Measurements from ENCODE around the gene GALNT2.

DNA sequence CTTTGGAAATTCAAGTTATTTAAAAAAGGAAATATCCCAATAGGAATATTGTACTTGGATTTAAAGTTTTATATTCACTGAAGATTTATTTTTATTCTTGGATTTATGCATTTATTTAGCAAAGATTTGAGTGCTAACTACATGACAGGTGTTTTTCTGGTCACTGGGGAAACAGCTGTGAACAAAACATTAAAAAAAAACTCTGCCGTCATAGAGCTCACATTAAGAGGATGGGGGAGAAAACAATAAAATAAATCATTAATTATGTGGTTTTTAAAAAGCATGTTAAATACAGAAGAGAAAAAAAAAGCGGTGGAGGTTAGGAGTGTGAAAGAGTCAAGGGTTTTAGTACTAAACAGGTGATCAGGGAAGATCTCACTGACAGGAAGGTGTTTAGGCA, 149.9 kb downstream of the GALNT2 start:
- TF ChIP-seq EZH2 (IDR thresholded peaks at IDR 0.05; ENCODE audit: low read depth, unreplicated experiment), result no peak
- TF ChIP-seq, protein P1, sequence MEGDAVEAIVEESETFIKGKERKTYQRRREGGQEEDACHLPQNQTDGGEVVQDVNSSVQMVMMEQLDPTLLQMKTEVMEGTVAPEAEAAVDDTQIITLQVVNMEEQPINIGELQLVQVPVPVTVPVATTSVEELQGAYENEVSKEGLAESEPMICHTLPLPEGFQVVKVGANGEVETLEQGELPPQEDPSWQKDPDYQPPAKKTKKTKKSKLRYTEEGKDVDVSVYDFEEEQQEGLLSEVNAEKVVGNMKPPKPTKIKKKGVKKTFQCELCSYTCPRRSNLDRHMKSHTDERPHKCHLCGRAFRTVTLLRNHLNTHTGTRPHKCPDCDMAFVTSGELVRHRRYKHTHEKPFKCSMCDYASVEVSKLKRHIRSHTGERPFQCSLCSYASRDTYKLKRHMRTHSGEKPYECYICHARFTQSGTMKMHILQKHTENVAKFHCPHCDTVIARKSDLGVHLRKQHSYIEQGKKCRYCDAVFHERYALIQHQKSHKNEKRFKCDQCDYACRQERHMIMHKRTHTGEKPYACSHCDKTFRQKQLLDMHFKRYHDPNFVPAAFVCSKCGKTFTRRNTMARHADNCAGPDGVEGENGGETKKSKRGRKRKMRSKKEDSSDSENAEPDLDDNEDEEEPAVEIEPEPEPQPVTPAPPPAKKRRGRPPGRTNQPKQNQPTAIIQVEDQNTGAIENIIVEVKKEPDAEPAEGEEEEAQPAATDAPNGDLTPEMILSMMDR (conservative IDR thresholded peaks at IDR 0.05; ENCODE audit: low read depth in 2 of 2), result no peak
- no peak for TF ChIP-seq ZNF331 (CRISPR knock-in tag; IDR thresholded peaks at IDR 0.05; ENCODE audit: low read depth)
- TF ChIP-seq, protein P2, sequence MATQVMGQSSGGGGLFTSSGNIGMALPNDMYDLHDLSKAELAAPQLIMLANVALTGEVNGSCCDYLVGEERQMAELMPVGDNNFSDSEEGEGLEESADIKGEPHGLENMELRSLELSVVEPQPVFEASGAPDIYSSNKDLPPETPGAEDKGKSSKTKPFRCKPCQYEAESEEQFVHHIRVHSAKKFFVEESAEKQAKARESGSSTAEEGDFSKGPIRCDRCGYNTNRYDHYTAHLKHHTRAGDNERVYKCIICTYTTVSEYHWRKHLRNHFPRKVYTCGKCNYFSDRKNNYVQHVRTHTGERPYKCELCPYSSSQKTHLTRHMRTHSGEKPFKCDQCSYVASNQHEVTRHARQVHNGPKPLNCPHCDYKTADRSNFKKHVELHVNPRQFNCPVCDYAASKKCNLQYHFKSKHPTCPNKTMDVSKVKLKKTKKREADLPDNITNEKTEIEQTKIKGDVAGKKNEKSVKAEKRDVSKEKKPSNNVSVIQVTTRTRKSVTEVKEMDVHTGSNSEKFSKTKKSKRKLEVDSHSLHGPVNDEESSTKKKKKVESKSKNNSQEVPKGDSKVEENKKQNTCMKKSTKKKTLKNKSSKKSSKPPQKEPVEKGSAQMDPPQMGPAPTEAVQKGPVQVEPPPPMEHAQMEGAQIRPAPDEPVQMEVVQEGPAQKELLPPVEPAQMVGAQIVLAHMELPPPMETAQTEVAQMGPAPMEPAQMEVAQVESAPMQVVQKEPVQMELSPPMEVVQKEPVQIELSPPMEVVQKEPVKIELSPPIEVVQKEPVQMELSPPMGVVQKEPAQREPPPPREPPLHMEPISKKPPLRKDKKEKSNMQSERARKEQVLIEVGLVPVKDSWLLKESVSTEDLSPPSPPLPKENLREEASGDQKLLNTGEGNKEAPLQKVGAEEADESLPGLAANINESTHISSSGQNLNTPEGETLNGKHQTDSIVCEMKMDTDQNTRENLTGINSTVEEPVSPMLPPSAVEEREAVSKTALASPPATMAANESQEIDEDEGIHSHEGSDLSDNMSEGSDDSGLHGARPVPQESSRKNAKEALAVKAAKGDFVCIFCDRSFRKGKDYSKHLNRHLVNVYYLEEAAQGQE (IDR thresholded peaks at IDR 0.05; ENCODE audit: unreplicated experiment), result no peak
- no peak for TF ChIP-seq CREB1 (CRISPR knock-in tag; IDR thresholded peaks at IDR 0.05; ENCODE audit: low read depth)
- no peak for TF ChIP-seq EZH2phosphoT487 (IDR thresholded peaks at IDR 0.05; ENCODE audit: unreplicated experiment)
- TF ChIP-seq, protein P3, sequence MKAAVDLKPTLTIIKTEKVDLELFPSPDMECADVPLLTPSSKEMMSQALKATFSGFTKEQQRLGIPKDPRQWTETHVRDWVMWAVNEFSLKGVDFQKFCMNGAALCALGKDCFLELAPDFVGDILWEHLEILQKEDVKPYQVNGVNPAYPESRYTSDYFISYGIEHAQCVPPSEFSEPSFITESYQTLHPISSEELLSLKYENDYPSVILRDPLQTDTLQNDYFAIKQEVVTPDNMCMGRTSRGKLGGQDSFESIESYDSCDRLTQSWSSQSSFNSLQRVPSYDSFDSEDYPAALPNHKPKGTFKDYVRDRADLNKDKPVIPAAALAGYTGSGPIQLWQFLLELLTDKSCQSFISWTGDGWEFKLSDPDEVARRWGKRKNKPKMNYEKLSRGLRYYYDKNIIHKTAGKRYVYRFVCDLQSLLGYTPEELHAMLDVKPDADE (IDR thresholded peaks at IDR 0.05), result no peak
- TF ChIP-seq POLR2AphosphoS5 (IDR thresholded peaks at IDR 0.05; ENCODE audit: low read depth), result no peak
- no peak for TF ChIP-seq STAT1 (IDR thresholded peaks at IDR 0.05; ENCODE audit: unreplicated experiment)

Data from GM23338 (cell line).